HG02870 (cell line): ENCODE data around the gene TNN.
A peak's percentile ranks its signal among the peaks of the same experiment; 100 is the strongest.

Experiments
- ATAC-seq: cut with Tn5 transposase; IDR thresholded peaks from one replicate; pipeline ENCODE4 v1.9.1; 2021; ENCODE audit warnings: mild to moderate bottlenecking, moderate library complexity; ENCODE audit not compliant: unreplicated experiment

TNN gene

GRCh38 chr1:175171036-175171913, 103.6 kb downstream of the TNN start:
- no peak for ATAC-seq

- no peak for ATAC-seq
These were observed 104.9 kb downstream of the TNN start for GRCh38 chr1:175172503-175172902.

- no peak for ATAC-seq
These were observed 105.9 kb downstream of the TNN start for GRCh38 chr1:175173531-175173930.

GRCh38 chr1:175174309-175175102, 106.9 kb downstream of the TNN start:
- ATAC-seq, result peak; percentile 81

GRCh38 chr1:175176246-175176645, 108.6 kb downstream of the TNN start:
- ATAC-seq, result no peak

GRCh38 chr1:175178056-175178455, 110.4 kb downstream of the TNN start:
- no peak for ATAC-seq

GRCh38 chr1:175178456-175178855, 110.8 kb downstream of the TNN start:
- no peak for ATAC-seq

- ATAC-seq, result no peak
These were observed 112.4 kb downstream of the TNN start for GRCh38 chr1:175179837-175180590.

GRCh38 chr1:175182201-175182746, 114.6 kb downstream of the TNN start:
- ATAC-seq, result no peak

- ATAC-seq, result no peak
These were observed 116.0 kb downstream of the TNN start for GRCh38 chr1:175183586-175183985.

- no peak for ATAC-seq
These were observed 118.3 kb downstream of the TNN start for GRCh38 chr1:175185903-175186302.

GRCh38 chr1:175186433-175187160, 119.0 kb downstream of the TNN start:
- ATAC-seq, result no peak

GRCh38 chr1:175188936-175189335, 121.3 kb downstream of the TNN start:
- ATAC-seq, result peak; percentile 68

- no peak for ATAC-seq
These were observed 124.0 kb downstream of the TNN start for GRCh38 chr1:175191659-175192058.

GRCh38 chr1:175192111-175192629, 124.5 kb downstream of the TNN start:
- ATAC-seq, result no peak

GRCh38 chr1:175192630-175193526, 125.2 kb downstream of the TNN start, which contains the start of gene KIAA0040:
Gene KIAA0040 (minus strand): TSS chr1:175192776. CDS start chr1:175161013, 31,763 bp downstream.
- peak; percentile 45 for ATAC-seq

- ATAC-seq, result no peak
These were observed 125.9 kb downstream of the TNN start for GRCh38 chr1:175193527-175193910.

GRCh38 chr1:175195281-175195680, 127.6 kb downstream of the TNN start:
- no peak for ATAC-seq

GRCh38 chr1:175195798-175196197, 128.2 kb downstream of the TNN start:
- ATAC-seq, result no peak
